K562 (cell line): ENCODE data around the gene MLLT1. TPM values are rescaled to one million over a fixed set of nuclear protein-coding genes. Genes with fewer than 3 reads are reported as not detected.
A peak's percentile ranks its signal among the peaks of the same experiment; 100 is the strongest.

ENCODE experiments used
- ARID4B ChIP-seq: sonication (generic); formaldehyde crosslinking; IDR thresholded peaks from 2 replicates; pipeline ENCODE4 v1.8.0; 2022; ENCODE audit warnings: mild to moderate bottlenecking, missing genetic modification reagents
- CEBPG ChIP-seq, 3 experiments: fragments of 200-800 bp in 1 of 3; sonication (Bioruptor generic) in 1 of 3; sonication (generic) in 1 of 3; formaldehyde crosslinking in 1 of 3; IDR thresholded peaks in 2 of 3; conservative IDR thresholded peaks in 1 of 3; 2 replicates each; pipeline versions ENCODE4 v1.6.1 to v1.8.0; 2016 to 2022; ENCODE audit warnings: missing compliant biosample characterization in 2 of 3, missing genetic modification characterization in 2 of 3, mild to moderate bottlenecking in 1 of 3, missing genetic modification reagents in 1 of 3
- E2F1 ChIP-seq: sonication (generic); formaldehyde crosslinking; IDR thresholded peaks from 2 replicates; pipeline ENCODE4 v1.8.1; 2023; ENCODE audit warnings: mild to moderate bottlenecking, missing genetic modification reagents, moderate library complexity
- E2F6 ChIP-seq, 2 experiments: IDR thresholded peaks; 2 replicates each; pipeline ENCODE4 v1.6.1; 2011; ENCODE audit warnings: borderline replicate concordance in 1 of 2, control low read depth in 1 of 2, low read depth in 1 of 2, low read length in 1 of 2, mild to moderate bottlenecking in 1 of 2, mixed read lengths in 1 of 2, moderate library complexity in 1 of 2; ENCODE audit not compliant: insufficient read depth in 1 of 2, insufficient read length in 1 of 2, poor library complexity in 1 of 2, severe bottlenecking in 1 of 2; ENCODE audit errors: extremely low read depth in 1 of 2
- FIP1L1 ChIP-seq: fragments of 200-400 bp; formaldehyde crosslinking; IDR thresholded peaks from 2 replicates; pipeline ENCODE4 v1.6.1; 2018; ENCODE audit warnings: mild to moderate bottlenecking, low read depth, low read length; ENCODE audit not compliant: poor library complexity, severe bottlenecking
- L3MBTL2 ChIP-seq: fragments of 450-650 bp; IDR thresholded peaks from 2 replicates; pipeline ENCODE4 v1.6.1; 2016; ENCODE audit warnings: mild to moderate bottlenecking, moderate library complexity
- MYNN ChIP-seq, 2 experiments: sonication (generic); formaldehyde crosslinking in 1 of 2; IDR thresholded peaks; 2 replicates each; pipeline versions ENCODE4 v1.5.0 to v1.6.1; 2016 to 2020; ENCODE audit warnings: antibody characterized with exemption in 1 of 2, missing genetic modification reagents in 1 of 2
- NFE2 ChIP-seq: IDR thresholded peaks from 2 replicates; pipeline ENCODE4 v1.6.1; 2014; ENCODE audit warnings: antibody characterized with exemption, low read depth
- POLR2G ChIP-seq: fragments of 200-400 bp; formaldehyde crosslinking; IDR thresholded peaks from 2 replicates; pipeline ENCODE4 v1.6.1; 2017; ENCODE audit warnings: low read depth, mild to moderate bottlenecking, antibody characterized with exemption, low read length, moderate library complexity
- PYGO2 ChIP-seq: fragments of 450-650 bp; IDR thresholded peaks from 2 replicates; pipeline ENCODE4 v1.6.1; 2016; ENCODE audit warnings: mild to moderate bottlenecking, missing genetic modification characterization, moderate library complexity, missing compliant biosample characterization
- SUPT5H ChIP-seq: fragments of 450-650 bp; IDR thresholded peaks from 2 replicates; pipeline ENCODE4 v1.6.1; 2016
- YY1 ChIP-seq, 3 experiments: IDR thresholded peaks; 2 replicates each; pipeline ENCODE4 v1.6.1; 2011; ENCODE audit warnings: low read length in 2 of 3, mild to moderate bottlenecking in 2 of 3, moderate library complexity in 2 of 3, borderline replicate concordance in 1 of 3, control low read depth in 1 of 3, low read depth in 1 of 3; ENCODE audit not compliant: insufficient read depth in 3 of 3, insufficient replicate concordance in 2 of 3, control insufficient read depth in 1 of 3, insufficient read length in 1 of 3; ENCODE audit errors: extremely low read depth in 1 of 3
- ZBTB9 ChIP-seq: fragments of 450-650 bp; formaldehyde crosslinking; IDR thresholded peaks from 2 replicates; pipeline ENCODE4 v1.4.0; 2020; ENCODE audit warnings: mild to moderate bottlenecking, moderate library complexity
- ZC3H11A ChIP-seq: IDR thresholded peaks from 2 replicates; pipeline ENCODE4 v1.6.1; 2012; ENCODE audit warnings: low read depth, low read length, improper control_type of control experiment
- ZFPM2 ChIP-seq: fragments of 250-450 bp; sonication (Bioruptor Pico); IDR thresholded peaks from 2 replicates; pipeline ENCODE4 v1.5.1; 2022; ENCODE audit warnings: mild to moderate bottlenecking
- ZNF436 ChIP-seq: fragments of 250-450, 450-650 bp; sonication (Bioruptor Pico); formaldehyde crosslinking; IDR thresholded peaks from 2 replicates; pipeline ENCODE4 v1.7.0; 2020; ENCODE audit warnings: mild to moderate bottlenecking
- polyA plus RNA-seq, 8 experiments: library from polyadenylated mRNA; depleted of rRNA in 4 of 8; stranded (reverse) in 5 of 8; unstranded in 3 of 8; fragments of >200 nt; fragmentation: Nextera tagmentation in 2 of 8; fragmentation: Illumina TruSeq in 1 of 8; extraction: Ambion mirVana in 2 of 8; extraction: Trizol in 1 of 8; gene quantifications; 2 replicates each; pipeline versions ENCODE4 v1.2.1 to v1.2.3, GENCODE V29; 2011 to 2014; ENCODE audit warnings: inconsistent platforms in 1 of 8, missing spikeins in 1 of 8
- total RNA-seq, 7 experiments: library from RNA; depleted of rRNA in 6 of 7; stranded (reverse); fragments of >200 nt in 6 of 7; fragmentation: Illumina TruSeq in 2 of 7; extraction: Trizol in 2 of 7; gene quantifications; 2 replicates each; pipeline versions ENCODE4 v1.2.1 to v1.2.3, GENCODE V29; 2011 to 2021; ENCODE audit warnings: low replicate concordance in 1 of 7

MLLT1 gene
- total and polyA plus RNA-seq, 9 of the 15 experiments (the other 6 are each of a cell fraction or from before 2014, with no cell fraction given): 0.23 to 63.5 (median 15.4) TPM

GRCh38 chr19:6273701-6274601, 5.8 kb downstream of the MLLT1 start (continued):
- TF ChIP-seq FIP1L1 (no peak), SUPT5H (no peak), PYGO2 (tag) (no peak), MYNN (IDR thresholded peaks at IDR 0.05) (peak; percentile 61; the same call in 1 of the 2 replicates), MYNN (CRISPR knock-in tag; IDR thresholded peaks at IDR 0.05) (no peak), POLR2G (no peak; the same call in 1 of the 2 replicates), CEBPG (CRISPR knock-in tag; IDR thresholded peaks at IDR 0.05) (peak; percentile 66), CEBPG (tag; conservative IDR thresholded peaks at IDR 0.05 in 1 of 2, IDR thresholded peaks at IDR 0.05 in 1 of 2) (peak; percentile 80 to 84), YY1 (IDR thresholded peaks at IDR 0.05; ENCODE audit: borderline replicate concordance in 1 of 3, control insufficient read depth in 1 of 3, extremely low read depth in 1 of 3, insufficient read depth in 3 of 3, insufficient read length in 1 of 3, insufficient replicate concordance in 2 of 3, low read depth in 1 of 3, low read length in 2 of 3) (peak in 1 of 3 experiments; percentile 1), ZFPM2 (CRISPR knock-in tag) (no peak), E2F6 (IDR thresholded peaks at IDR 0.05; ENCODE audit: borderline replicate concordance in 1 of 2, extremely low read depth in 1 of 2, insufficient read depth in 1 of 2, insufficient read length in 1 of 2, low read depth in 1 of 2, low read length in 1 of 2, poor library complexity in 1 of 2, severe bottlenecking in 1 of 2) (peak in 1 of 2 experiments; percentile 29), NFE2 (no peak), ZNF436 (CRISPR knock-in tag) (no peak), ARID4B (CRISPR knock-in tag) (no peak), ZBTB9 (no peak), L3MBTL2 (0 out of 2 replicates have a peak, but pooled peaks have one; percentile 12), ZC3H11A (no peak), E2F1 (CRISPR knock-in tag) (no peak)
